ENCODE measurements around the gene SHB. TPM values are rescaled to one million over a fixed set of nuclear protein-coding genes. Genes with fewer than 3 reads are reported as not detected.
A peak's percentile ranks its signal among the peaks of the same experiment; 100 is the strongest.
"Not testable (repeated sequence)": the region's sequence is repeated elsewhere in the genome, so short reads cannot be mapped to it uniquely, and the experiment has no call there.

Gene SHB
- total RNA-seq, 2 donors from 2014 or later: 33.9 to 39.9 TPM

GRCh38 chr9:37969130-37969529 lies 99.9 kb downstream of the SHB start:
- Histone ChIP-seq H3K27ac (peak overlapping the region; percentile 3 to 9), H3K4me1 (peaks cover 0 to 49% of the 10 kb centered on the region in 2 donors), H3K27me3 (no peaks in the 10 kb centered on the region), H3K9me3 (no peaks in the 10 kb centered on the region), H3K4me3 (no peak overlapping the region), H3K36me3 (peaks cover 8% of the 10 kb centered on the region)
- no peak for DNase-seq (ENCODE audit: low spot score)
- TF ChIP-seq, protein P1, sequence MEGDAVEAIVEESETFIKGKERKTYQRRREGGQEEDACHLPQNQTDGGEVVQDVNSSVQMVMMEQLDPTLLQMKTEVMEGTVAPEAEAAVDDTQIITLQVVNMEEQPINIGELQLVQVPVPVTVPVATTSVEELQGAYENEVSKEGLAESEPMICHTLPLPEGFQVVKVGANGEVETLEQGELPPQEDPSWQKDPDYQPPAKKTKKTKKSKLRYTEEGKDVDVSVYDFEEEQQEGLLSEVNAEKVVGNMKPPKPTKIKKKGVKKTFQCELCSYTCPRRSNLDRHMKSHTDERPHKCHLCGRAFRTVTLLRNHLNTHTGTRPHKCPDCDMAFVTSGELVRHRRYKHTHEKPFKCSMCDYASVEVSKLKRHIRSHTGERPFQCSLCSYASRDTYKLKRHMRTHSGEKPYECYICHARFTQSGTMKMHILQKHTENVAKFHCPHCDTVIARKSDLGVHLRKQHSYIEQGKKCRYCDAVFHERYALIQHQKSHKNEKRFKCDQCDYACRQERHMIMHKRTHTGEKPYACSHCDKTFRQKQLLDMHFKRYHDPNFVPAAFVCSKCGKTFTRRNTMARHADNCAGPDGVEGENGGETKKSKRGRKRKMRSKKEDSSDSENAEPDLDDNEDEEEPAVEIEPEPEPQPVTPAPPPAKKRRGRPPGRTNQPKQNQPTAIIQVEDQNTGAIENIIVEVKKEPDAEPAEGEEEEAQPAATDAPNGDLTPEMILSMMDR (IDR thresholded peaks at IDR 0.05): no peak

DNA sequence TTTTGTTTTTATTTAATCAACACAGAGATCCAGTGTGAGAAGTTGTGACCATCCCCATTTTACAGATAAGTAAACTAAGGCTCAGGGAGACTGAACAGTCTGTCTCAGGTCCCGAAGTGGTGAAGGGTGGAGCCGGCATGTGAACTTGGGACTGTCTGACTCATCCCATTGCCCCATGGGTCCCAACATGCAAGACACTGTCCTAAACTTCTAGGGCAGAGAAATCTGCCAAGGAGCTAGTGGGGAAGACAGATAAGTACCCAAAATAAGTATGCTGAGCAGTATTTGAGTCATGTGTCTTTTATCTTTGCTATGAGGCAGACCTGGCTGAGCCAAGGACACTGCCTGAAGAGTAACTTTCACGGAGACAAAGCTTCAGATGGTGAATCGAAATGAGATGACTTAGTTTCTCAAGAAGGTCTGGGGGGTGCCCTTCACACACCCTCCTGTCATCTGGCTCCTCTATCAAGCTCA lies 100.8 kb downstream of the SHB start:
- no peak for DNase-seq (ENCODE audit: low spot score)
- Histone ChIP-seq H3K27ac (peak overlapping the region; percentile 3 to 9), H3K36me3 (no peaks in the 10 kb centered on the region), H3K4me1 (peaks cover 0 to 52% of the 10 kb centered on the region in 2 donors), H3K4me3 (no peak overlapping the region), H3K9me3 (no peaks in the 10 kb centered on the region), H3K27me3 (no peaks in the 10 kb centered on the region)
- TF ChIP-seq, protein P1 (IDR thresholded peaks at IDR 0.05): no peak

GRCh38 chr9:37967761-37968080 lies 101.3 kb downstream of the SHB start:
- Histone ChIP-seq H3K27me3 (no peaks in the 10 kb centered on the region), H3K4me1 (peaks cover 0 to 52% of the 10 kb centered on the region in 2 donors)
- TF ChIP-seq, protein P1 (IDR thresholded peaks at IDR 0.05): no peak

GRCh38 chr9:37967014-37967760 lies 101.8 kb downstream of the SHB start:
- no peak for DNase-seq (ENCODE audit: low spot score)
- Histone ChIP-seq H3K27me3 (no peaks in the 10 kb centered on the region), H3K36me3 (no peaks in the 10 kb centered on the region), H3K27ac (no peak overlapping the region), H3K4me1 (peaks cover 0 to 52% of the 10 kb centered on the region in 2 donors), H3K4me3 (no peak overlapping the region), H3K9me3 (no peaks in the 10 kb centered on the region)
- TF ChIP-seq, protein P1 (IDR thresholded peaks at IDR 0.05): no peak

More at GRCh38 chr9:37967761-37968080, 101.3 kb downstream of the SHB start:
- DNase-seq (ENCODE audit: low spot score): no peak
- Histone ChIP-seq H3K9me3 (no peaks in the 10 kb centered on the region), H3K27ac (no peak overlapping the region), H3K4me3 (no peak overlapping the region), H3K36me3 (no peaks in the 10 kb centered on the region)

- TF ChIP-seq, protein P1 (IDR thresholded peaks at IDR 0.05): no peak
- Histone ChIP-seq H3K36me3 (no peaks in the 10 kb centered on the region), H3K4me1 (peaks cover 0 to 52% of the 10 kb centered on the region in 2 donors), H3K4me3 (no peak overlapping the region), H3K27ac (no peak overlapping the region), H3K27me3 (no peaks in the 10 kb centered on the region), H3K9me3 (no peaks in the 10 kb centered on the region)
- DNase-seq (ENCODE audit: low spot score): no peak
These were observed 102.5 kb downstream of the SHB start for GRCh38 chr9:37966412-37967013.

- H3K27ac ChIP-seq; H3K36me3 ChIP-seq; H3K9me3 ChIP-seq; DNase-seq (ENCODE audit: low spot score); H3K27me3 ChIP-seq; H3K4me3 ChIP-seq: not testable (repeated sequence)
- H3K4me1 ChIP-seq: peaks cover 0 to 59% of the 10 kb centered on the region in 2 donors
These were observed 103.2 kb downstream of the SHB start for GRCh38 chr9:37965676-37966345.
